Keratinocyte (primary cell): ENCODE results near the gene PLA2G4F. TPM values are rescaled to one million over a fixed set of nuclear protein-coding genes. Genes with fewer than 3 reads are reported as not detected.
A peak's percentile ranks its signal among the peaks of the same experiment; 100 is the strongest.

Experiments
- DNase-seq: peaks from one replicate; pipeline ENCODE4 v3.0.0-alpha.2; 2011; ENCODE audit warnings: low read depth, missing footprints, low spot score
- FAIRE-seq: peaks from 2 replicates; lab custom pipeline; 2011; peaks lifted over from hg19 to GRCh38; lab: Jason Lieb, UNC
- H2AFZ ChIP-seq: 2 replicates; pipeline ENCODE4 v1.6.0; 2012; ENCODE audit warnings: low read length, control low read depth, inconsistent platforms; ENCODE audit not compliant: control insufficient read depth
- H3K27ac ChIP-seq: 2 replicates; pipeline ENCODE4 v1.5.1; 2011; ENCODE audit warnings: low read length; ENCODE audit not compliant: control insufficient read depth, insufficient read depth
- H3K27me3 ChIP-seq: 3 replicates; pipeline ENCODE4 v1.6.0; 2011; ENCODE audit warnings: low read length; ENCODE audit not compliant: control insufficient read depth, insufficient read depth; ENCODE audit errors: extremely low read depth
- H3K36me3 ChIP-seq, 2 experiments: 2 replicates in 1 of 2; 3 replicates in 1 of 2; pipeline ENCODE4 v1.5.1; 2011; ENCODE audit warnings: low read length in 2 of 2, mild to moderate bottlenecking in 1 of 2; ENCODE audit not compliant: control insufficient read depth in 2 of 2, insufficient read depth in 2 of 2; ENCODE audit errors: extremely low read depth in 1 of 2
- H3K4me1 ChIP-seq: 3 replicates; pipeline ENCODE4 v1.5.1; 2011; ENCODE audit warnings: low read length; ENCODE audit not compliant: control insufficient read depth, insufficient read depth; ENCODE audit errors: extremely low read depth
- H3K4me2 ChIP-seq: 3 replicates; pipeline ENCODE4 v1.6.0; 2011; ENCODE audit warnings: low read depth, low read length; ENCODE audit not compliant: control insufficient read depth, insufficient read depth; ENCODE audit errors: extremely low read depth
- H3K4me3 ChIP-seq, 3 experiments: fragments of 200-600 bp in 1 of 3; sonication (generic) in 1 of 3; 2 replicates in 2 of 3; 3 replicates in 1 of 3; pipeline ENCODE4 v1.5.1; 2011 to 2016; ENCODE audit warnings: low read length in 3 of 3, mild to moderate bottlenecking in 3 of 3, control low read depth in 2 of 3, inconsistent platforms in 1 of 3, low read depth in 1 of 3, mixed read lengths in 1 of 3, mixed run types in 1 of 3, moderate library complexity in 1 of 3; ENCODE audit not compliant: control insufficient read depth in 2 of 3, insufficient read depth in 2 of 3; ENCODE audit errors: extremely low read depth in 1 of 3
- H3K79me2 ChIP-seq: 2 replicates; pipeline ENCODE4 v1.6.0; 2012; ENCODE audit warnings: low read length; ENCODE audit not compliant: control insufficient read depth, insufficient read depth
- H3K9ac ChIP-seq: 3 replicates; pipeline ENCODE4 v1.6.0; 2011; ENCODE audit warnings: low read length; ENCODE audit not compliant: control insufficient read depth, insufficient read depth; ENCODE audit errors: extremely low read depth
- H3K9me1 ChIP-seq: 3 replicates; pipeline ENCODE4 v1.6.0; 2011; ENCODE audit warnings: low read length; ENCODE audit not compliant: control insufficient read depth, insufficient read depth; ENCODE audit errors: extremely low read depth
- H3K9me3 ChIP-seq: 2 replicates; pipeline ENCODE4 v1.5.1; 2012; ENCODE audit warnings: low read depth, low read length; ENCODE audit not compliant: control insufficient read depth
- H4K20me1 ChIP-seq: 3 replicates; pipeline ENCODE4 v1.6.0; 2011; ENCODE audit warnings: low read length; ENCODE audit not compliant: control insufficient read depth, insufficient read depth; ENCODE audit errors: extremely low read depth
- EZH2 ChIP-seq: IDR thresholded peaks from one replicate; pipeline ENCODE4 v1.6.1; 2012; ENCODE audit warnings: inconsistent platforms, mild to moderate bottlenecking, low read length, moderate library complexity
- dilution Hi-C: fragments of 300-500 bp; cut with MboI; formaldehyde crosslinking; loops from one replicate; pipeline ENCODE4 v1.7.0; 2020; ENCODE audit warnings: low sequenced_read_pairs; ENCODE audit not compliant: extremely low pct_ligation_motif_present
- polyA plus RNA-seq, 5 experiments: library from polyadenylated mRNA; depleted of rRNA in 3 of 5; stranded (reverse) in 3 of 5; stranded (forward) in 1 of 5; unstranded in 1 of 5; fragments of >200 nt; gene quantifications; 1 replicate in 1 of 5; 2 replicates in 3 of 5; 3 replicates in 1 of 5; pipeline versions ENCODE4 v1.2.1 to v1.2.3, GENCODE V29; 2011 to 2012; ENCODE audit warnings: missing spikeins in 2 of 5, low read depth in 1 of 5, low replicate concordance in 1 of 5
- TF ChIP-seq, protein P1 (sequence below), 3 experiments: IDR thresholded peaks in 1 of 3; conservative IDR thresholded peaks in 1 of 3; optimal IDR thresholded peaks in 1 of 3; 2 replicates in 2 of 3; 3 replicates in 1 of 3; pipeline versions ENCODE3 to v1.5.1; 2011; ENCODE audit warnings: low read length in 3 of 3, mild to moderate bottlenecking in 3 of 3, moderate library complexity in 2 of 3, control low read depth in 1 of 3, inconsistent platforms in 1 of 3; ENCODE audit not compliant: insufficient read depth in 2 of 3; ENCODE audit errors: extremely low read depth in 1 of 3

Gene PLA2G4F
- polyA plus RNA-seq, 1 donor (not counting 4 experiments of a cell fraction or from before 2014, with no cell fraction given) = 4.4 TPM

DNA sequence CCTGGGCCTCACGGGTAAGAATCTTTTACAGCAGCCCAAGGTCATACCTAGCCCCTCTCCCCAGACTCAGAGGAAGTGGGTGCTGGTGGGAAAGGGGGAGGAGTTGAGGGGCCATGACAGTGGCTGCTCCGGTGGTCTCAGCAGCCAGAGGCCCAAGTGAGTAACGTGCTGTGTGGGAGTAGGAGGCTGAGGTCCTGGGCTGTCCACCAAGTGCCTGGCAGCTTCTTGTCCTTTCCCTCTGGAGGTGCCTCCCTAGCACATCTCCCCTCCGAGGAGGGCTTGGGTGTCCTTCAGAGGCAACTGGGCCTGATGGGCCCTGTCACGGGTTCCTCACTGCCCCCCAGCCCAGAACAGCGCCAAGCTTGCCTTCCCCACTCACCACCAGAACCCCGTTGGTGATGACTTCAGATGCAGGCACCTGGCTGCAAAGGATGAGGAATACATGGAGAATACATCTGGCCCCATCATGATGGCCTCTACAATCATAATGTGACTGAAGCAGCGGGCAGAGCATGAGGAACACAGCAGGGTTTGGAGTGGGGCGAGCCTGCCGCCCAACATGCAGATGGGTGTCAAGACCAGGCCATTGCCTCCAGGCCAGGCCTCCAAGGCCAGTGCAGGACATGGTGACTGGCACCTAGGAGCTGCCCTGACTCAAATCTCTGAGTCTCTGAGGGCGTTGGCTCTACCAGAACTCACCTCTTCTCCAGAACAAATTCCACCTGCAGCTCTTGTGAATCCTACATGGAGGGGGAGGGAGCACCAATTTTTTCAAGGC lies 3.3 kb downstream of the PLA2G4F start:
- no peak overlapping the region for H3K4me3 ChIP-seq
- H3K9me3 ChIP-seq = no peaks in the 10 kb centered on the region
- FAIRE-seq = no peak
- H4K20me1 ChIP-seq = no peaks in the 10 kb centered on the region
- no peak overlapping the region for H2AFZ ChIP-seq
- H3K9me1 ChIP-seq = no peaks in the 10 kb centered on the region
- H3K27me3 ChIP-seq = no peaks in the 10 kb centered on the region
- peaks cover 52% of the 10 kb centered on the region for H3K4me1 ChIP-seq
- H3K4me2 ChIP-seq = no peak overlapping the region
- H3K27ac ChIP-seq = no peak overlapping the region
- H3K9ac ChIP-seq = no peak overlapping the region
- no peaks in the 10 kb centered on the region for H3K79me2 ChIP-seq
- no peaks in the 10 kb centered on the region for H3K36me3 ChIP-seq
- DNase-seq = no peak
- dilution Hi-C loops = no loop called here
- no peak for TF ChIP-seq EZH2
- TF ChIP-seq, protein P1, sequence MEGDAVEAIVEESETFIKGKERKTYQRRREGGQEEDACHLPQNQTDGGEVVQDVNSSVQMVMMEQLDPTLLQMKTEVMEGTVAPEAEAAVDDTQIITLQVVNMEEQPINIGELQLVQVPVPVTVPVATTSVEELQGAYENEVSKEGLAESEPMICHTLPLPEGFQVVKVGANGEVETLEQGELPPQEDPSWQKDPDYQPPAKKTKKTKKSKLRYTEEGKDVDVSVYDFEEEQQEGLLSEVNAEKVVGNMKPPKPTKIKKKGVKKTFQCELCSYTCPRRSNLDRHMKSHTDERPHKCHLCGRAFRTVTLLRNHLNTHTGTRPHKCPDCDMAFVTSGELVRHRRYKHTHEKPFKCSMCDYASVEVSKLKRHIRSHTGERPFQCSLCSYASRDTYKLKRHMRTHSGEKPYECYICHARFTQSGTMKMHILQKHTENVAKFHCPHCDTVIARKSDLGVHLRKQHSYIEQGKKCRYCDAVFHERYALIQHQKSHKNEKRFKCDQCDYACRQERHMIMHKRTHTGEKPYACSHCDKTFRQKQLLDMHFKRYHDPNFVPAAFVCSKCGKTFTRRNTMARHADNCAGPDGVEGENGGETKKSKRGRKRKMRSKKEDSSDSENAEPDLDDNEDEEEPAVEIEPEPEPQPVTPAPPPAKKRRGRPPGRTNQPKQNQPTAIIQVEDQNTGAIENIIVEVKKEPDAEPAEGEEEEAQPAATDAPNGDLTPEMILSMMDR (optimal IDR thresholded peaks at IDR 0.05 in 1 of 3, IDR thresholded peaks at IDR 0.05 in 1 of 3, conservative IDR thresholded peaks at IDR 0.05 in 1 of 3; ENCODE audit: extremely low read depth in 1 of 3, insufficient read depth in 2 of 3, low read length in 3 of 3) = no peak

DNA sequence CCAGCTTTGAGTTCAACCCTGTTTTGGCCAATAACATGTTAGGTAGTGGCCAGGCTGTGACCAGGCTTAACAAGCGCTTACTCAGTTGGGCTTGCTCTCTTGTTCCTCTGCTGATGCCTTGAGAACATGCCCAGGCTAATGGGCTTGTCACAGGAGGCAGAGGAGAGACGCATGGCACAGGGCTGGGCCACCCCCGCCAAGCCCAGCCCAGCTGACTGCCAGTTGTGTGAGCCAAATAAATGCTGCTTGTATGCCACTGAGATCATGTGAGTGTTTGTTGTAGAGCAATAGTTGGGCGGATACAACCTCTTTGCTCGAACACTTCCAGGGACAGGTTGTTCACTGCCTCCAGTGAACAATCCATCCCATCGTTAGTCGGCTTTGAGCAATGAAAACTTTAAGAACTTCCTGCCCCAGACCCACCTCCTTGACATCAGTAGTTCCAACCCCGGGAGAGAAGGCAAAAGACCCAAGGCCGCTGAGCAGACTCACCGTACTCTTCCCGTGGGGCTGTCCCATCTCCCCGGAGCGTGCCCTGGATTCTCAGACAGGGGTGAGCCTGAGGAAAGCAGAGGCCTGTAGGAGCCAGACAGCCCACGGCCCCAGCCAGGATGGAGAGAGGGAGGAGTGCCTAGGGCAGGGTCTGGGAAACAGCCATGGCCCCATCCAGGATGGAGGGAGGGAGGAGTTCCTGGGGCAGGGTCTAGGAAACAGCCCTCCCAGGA lies 4.1 kb downstream of the PLA2G4F start:
- H3K27me3 ChIP-seq = no peaks in the 10 kb centered on the region
- H3K9me3 ChIP-seq = no peaks in the 10 kb centered on the region
- H3K79me2 ChIP-seq = no peaks in the 10 kb centered on the region
- FAIRE-seq = peak; percentile 61
- H3K36me3 ChIP-seq = no peaks in the 10 kb centered on the region
- dilution Hi-C loops = no loop called here
- no peak overlapping the region for H3K9ac ChIP-seq
- H3K4me3 ChIP-seq = no peak overlapping the region
- peaks cover 48% of the 10 kb centered on the region for H3K4me1 ChIP-seq
- no peaks in the 10 kb centered on the region for H3K9me1 ChIP-seq
- no peak overlapping the region for H2AFZ ChIP-seq
- no peak for TF ChIP-seq EZH2
- TF ChIP-seq, protein P1 (optimal IDR thresholded peaks at IDR 0.05 in 1 of 3, IDR thresholded peaks at IDR 0.05 in 1 of 3, conservative IDR thresholded peaks at IDR 0.05 in 1 of 3; ENCODE audit: extremely low read depth in 1 of 3, insufficient read depth in 2 of 3, low read length in 3 of 3) = no peak
- no peak overlapping the region for H3K27ac ChIP-seq
- H3K4me2 ChIP-seq = no peak overlapping the region
- no peak for DNase-seq
- no peaks in the 10 kb centered on the region for H4K20me1 ChIP-seq
